SK-N-SH (cell line): ENCODE measurements around the gene GNA14. TPM values are rescaled to one million over a fixed set of nuclear protein-coding genes. Genes with fewer than 3 reads are reported as not detected.
A peak's percentile ranks its signal among the peaks of the same experiment; 100 is the strongest.

Experiments
- CTCF ChIA-PET: fragments of 300-600, 350-600 bp; formaldehyde crosslinking; extraction: SDS; loops from one replicate; lab custom pipeline; 2021; lab: Yijun Ruan, JAX
- POLR2A ChIA-PET: fragments of 350-600 bp; sonication (Branson Sonifier 250); formaldehyde crosslinking; extraction: SDS; loops from one replicate; lab custom pipeline; 2020; ENCODE audit warnings: antibody characterized with exemption, inconsistent platforms; lab: Yijun Ruan, JAX
- DNase-seq: peaks from one replicate; pipeline ENCODE4 v3.0.0; 2012
- H2AFZ ChIP-seq: fragments of 200-600 bp; sonication (generic); 2 replicates; pipeline ENCODE4 v1.8.1; 2016; ENCODE audit warnings: antibody characterized with exemption, mild to moderate bottlenecking, low read depth
- H3F3A ChIP-seq: fragments of 200-600 bp; sonication (generic); replicated peaks from 2 replicates; pipeline ENCODE3; 2016; ENCODE audit warnings: antibody characterized with exemption, mild to moderate bottlenecking; ENCODE audit not compliant: insufficient read depth
- H3K27ac ChIP-seq, 2 experiments: fragments of 200-500 bp in 1 of 2; fragments of 200-600 bp in 1 of 2; sonication (Bioruptor generic) in 1 of 2; sonication (generic), shearing (Covaris generic) in 1 of 2; 2 replicates each; pipeline versions ENCODE4 v1.5.1 to v1.6.1; 2014 to 2016; ENCODE audit warnings: low read depth in 2 of 2, inconsistent platforms in 1 of 2, low read length in 1 of 2, mild to moderate bottlenecking in 1 of 2, mixed read lengths in 1 of 2
- H3K27me3 ChIP-seq: fragments of 200-600 bp; sonication (generic), shearing (Covaris generic); 2 replicates; pipeline ENCODE4 v1.6.1; 2016; ENCODE audit warnings: mixed run types; ENCODE audit not compliant: insufficient read depth
- H3K36me3 ChIP-seq, 2 experiments: fragments of 200-500 bp in 1 of 2; fragments of 200-600 bp in 1 of 2; sonication (Bioruptor generic) in 1 of 2; sonication (generic) in 1 of 2; replicated peaks in 1 of 2; 2 replicates each; pipeline versions ENCODE3 to v1.5.1; 2014 to 2016; ENCODE audit warnings: low read length in 1 of 2, mild to moderate bottlenecking in 1 of 2; ENCODE audit not compliant: insufficient read depth in 2 of 2, control insufficient read depth in 1 of 2
- H3K4me1 ChIP-seq, 2 experiments: fragments of 200-500 bp in 1 of 2; fragments of 200-600 bp in 1 of 2; sonication (Bioruptor generic) in 1 of 2; sonication (generic), shearing (Covaris generic) in 1 of 2; 2 replicates each; pipeline versions ENCODE4 v1.5.1 to v1.6.1; 2014 to 2016; ENCODE audit warnings: low read depth in 1 of 2, low read length in 1 of 2, mixed run types in 1 of 2; ENCODE audit not compliant: insufficient read depth in 2 of 2, control insufficient read depth in 1 of 2
- H3K4me2 ChIP-seq: fragments of 200-600 bp; sonication (generic), shearing (Covaris generic); 2 replicates; pipeline ENCODE4 v1.6.1; 2017; ENCODE audit warnings: mixed run types
- H3K4me3 ChIP-seq, 2 experiments: fragments of 200-500 bp in 1 of 2; fragments of 200-600 bp in 1 of 2; sonication (Bioruptor generic) in 1 of 2; sonication (generic), shearing (Covaris generic) in 1 of 2; 2 replicates each; pipeline versions ENCODE4 v1.5.1 to v1.8.1; 2014 to 2016; ENCODE audit warnings: low read depth in 2 of 2, inconsistent platforms in 1 of 2, low read length in 1 of 2, mild to moderate bottlenecking in 1 of 2, mixed read lengths in 1 of 2, moderate library complexity in 1 of 2
- H3K79me2 ChIP-seq: fragments of 200-600 bp; sonication (generic); 2 replicates; pipeline ENCODE4 v1.8.1; 2017; ENCODE audit warnings: mild to moderate bottlenecking; ENCODE audit not compliant: insufficient read depth
- H3K9ac ChIP-seq: fragments of 200-600 bp; sonication (generic); 2 replicates; pipeline ENCODE4 v1.6.1; 2017; ENCODE audit warnings: mixed run types
- H3K9me2 ChIP-seq: fragments of 200-600 bp; sonication (generic); 2 replicates; pipeline ENCODE4 v1.6.1; 2017; ENCODE audit warnings: mixed run types
- H3K9me3 ChIP-seq: fragments of 200-600 bp; sonication (generic); 2 replicates; pipeline ENCODE4 v1.6.1; 2017; ENCODE audit warnings: mixed run types, mild to moderate bottlenecking, moderate library complexity
- H4K20me1 ChIP-seq: fragments of 200-600 bp; sonication (generic); 2 replicates; pipeline ENCODE4 v1.6.1; 2017; ENCODE audit warnings: mild to moderate bottlenecking, mixed run types; ENCODE audit not compliant: insufficient read depth
- CHD2 ChIP-seq: fragments of 150-350 bp; IDR thresholded peaks from 2 replicates; pipeline ENCODE4 v1.6.1; 2018; ENCODE audit warnings: low read length; ENCODE audit not compliant: partially characterized antibody
- EP300 ChIP-seq, 2 experiments: IDR thresholded peaks; 2 replicates each; pipeline versions ENCODE4 v1.4.0 to v1.6.1; 2012; ENCODE audit warnings: borderline replicate concordance in 1 of 2, low read depth in 1 of 2, low read length in 1 of 2
- FOXJ3 ChIP-seq: sonication (generic); formaldehyde crosslinking; IDR thresholded peaks from 2 replicates; pipeline ENCODE4 v1.5.1; 2020; ENCODE audit warnings: mild to moderate bottlenecking, missing genetic modification reagents
- FOXM1 ChIP-seq: IDR thresholded peaks from 2 replicates; pipeline ENCODE4 v1.4.0; 2012; ENCODE audit warnings: low read depth, mild to moderate bottlenecking
- JUND ChIP-seq: IDR thresholded peaks from 2 replicates; pipeline ENCODE4 v1.4.0; 2012
- NRF1 ChIP-seq: IDR thresholded peaks from 2 replicates; pipeline ENCODE4 v1.6.1; 2012; ENCODE audit warnings: low read depth, mild to moderate bottlenecking, low read length
- RAD21 ChIP-seq: IDR thresholded peaks from 2 replicates; pipeline ENCODE4 v1.6.1; 2012; ENCODE audit warnings: mild to moderate bottlenecking, low read length
- RXRA ChIP-seq: IDR thresholded peaks from 2 replicates; pipeline ENCODE4 v1.4.0; 2012; ENCODE audit warnings: low read depth, mild to moderate bottlenecking, borderline replicate concordance
- SMC3 ChIP-seq: IDR thresholded peaks from 2 replicates; pipeline ENCODE4 v1.6.1; 2012; ENCODE audit warnings: low read depth, low read length, improper control_type of control experiment
- TAF1 ChIP-seq: IDR thresholded peaks from 2 replicates; pipeline ENCODE4 v1.6.1; 2012; ENCODE audit warnings: low read depth, mild to moderate bottlenecking, low read length, moderate library complexity, borderline replicate concordance
- WGBS: methylation state at CpG from one replicate; pipeline ENCODE4 v1.1.6; 2017; ENCODE audit warnings: low lambda C conversion rate; 5-methylcytosine and 5-hydroxymethylcytosine counted together
- polyA plus RNA-seq, 3 experiments: library from polyadenylated mRNA; depleted of rRNA; stranded (reverse); fragments of >200 nt; gene quantifications; 2 replicates each; pipeline ENCODE4 v1.2.3, GENCODE V29; 2012
- TF ChIP-seq, protein P1 (sequence below): IDR thresholded peaks from 2 replicates; pipeline ENCODE4 v1.4.0; 2012; ENCODE audit warnings: low read depth
- TF ChIP-seq, protein P2 (sequence below): fragments of 200-600 bp; sonication (generic); IDR thresholded peaks from 2 replicates; pipeline ENCODE4 v1.6.1; 2017; ENCODE audit warnings: antibody characterized with exemption, mild to moderate bottlenecking, moderate library complexity
- TF ChIP-seq, protein P3 (sequence below): IDR thresholded peaks from 2 replicates; pipeline ENCODE4 v1.4.0; 2012; ENCODE audit warnings: low read depth, borderline replicate concordance

Gene GNA14
- polyA plus RNA-seq, 1 of the 3 experiments (the other 2 are of a cell fraction), result 0.15 TPM

DNA sequence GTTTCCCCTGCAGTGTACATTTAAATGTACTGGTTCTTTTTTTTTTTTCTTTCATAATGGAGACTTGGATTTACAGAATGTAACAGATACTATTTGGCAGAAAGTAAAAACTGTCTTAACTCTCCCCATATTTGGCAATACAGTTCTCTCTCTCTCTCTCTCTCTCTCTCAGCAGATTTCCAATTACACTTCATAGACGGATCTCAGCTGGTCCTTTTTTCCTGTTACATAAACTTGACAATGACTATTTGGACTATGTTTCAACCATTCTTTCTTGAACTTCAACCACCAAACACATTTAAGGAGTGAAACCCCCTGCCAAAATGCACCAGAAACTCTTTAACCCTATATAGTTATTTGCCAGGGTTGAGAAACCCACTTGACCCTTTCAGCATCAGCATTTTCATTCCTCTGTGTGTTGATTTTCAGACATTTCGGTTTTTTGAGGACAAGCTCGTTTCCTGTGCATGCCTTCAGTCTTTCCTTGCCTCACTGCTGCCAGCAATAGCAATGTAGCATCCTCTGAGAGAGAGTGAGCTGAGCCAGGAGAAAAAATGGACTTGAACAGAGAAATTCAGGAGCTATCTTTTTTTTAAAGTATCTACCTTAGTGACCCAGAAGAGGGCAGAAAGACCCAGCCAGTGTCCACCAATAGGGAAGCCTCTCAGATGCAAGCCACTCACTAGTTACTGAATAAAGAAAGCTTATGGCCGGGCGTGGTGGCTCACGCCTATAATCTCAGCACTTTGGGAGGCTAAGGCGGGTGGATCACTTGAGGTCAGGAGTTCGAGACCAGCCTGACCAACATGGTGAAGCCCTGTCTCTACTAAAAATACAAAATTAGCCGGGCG lies 26.0 kb upstream of the GNA14 start:
- Histone ChIP-seq H3K9ac (no peak overlapping the region), H3K4me3 (no peak overlapping the region), H3F3A (no peaks in the 10 kb centered on the region), H3K79me2 (no peaks in the 10 kb centered on the region), H3K9me2 (no peaks in the 10 kb centered on the region), H3K9me3 (no peaks in the 10 kb centered on the region), H3K4me1 (peaks cover 0 to 14% of the 10 kb centered on the region in 2 experiments; a peak in 2 of 4 replicates), H3K4me2 (no peak overlapping the region), H2AFZ (no peak overlapping the region), H3K27me3 (no peaks in the 10 kb centered on the region), H3K36me3 (no peaks in the 10 kb centered on the region), H4K20me1 (no peaks in the 10 kb centered on the region), H3K27ac (no peak overlapping the region; a peak in 1 of 4 replicates)
- TF ChIP-seq RAD21, result 0 out of 2 replicates have a peak, but pooled peaks have one; percentile 4
- TF ChIP-seq NRF1, result no peak
- ChIA-PET POLR2A (no interaction called here), CTCF (interaction anchor here (1.2 kb wide), 1 partner anchor 217 kb away, joined by 3 read pairs; no protein-coding TSS in a partner anchor)
- no peak for DNase-seq
- 90% methylated on average over 10 of the region's 10 CpGs for WGBS

DNA sequence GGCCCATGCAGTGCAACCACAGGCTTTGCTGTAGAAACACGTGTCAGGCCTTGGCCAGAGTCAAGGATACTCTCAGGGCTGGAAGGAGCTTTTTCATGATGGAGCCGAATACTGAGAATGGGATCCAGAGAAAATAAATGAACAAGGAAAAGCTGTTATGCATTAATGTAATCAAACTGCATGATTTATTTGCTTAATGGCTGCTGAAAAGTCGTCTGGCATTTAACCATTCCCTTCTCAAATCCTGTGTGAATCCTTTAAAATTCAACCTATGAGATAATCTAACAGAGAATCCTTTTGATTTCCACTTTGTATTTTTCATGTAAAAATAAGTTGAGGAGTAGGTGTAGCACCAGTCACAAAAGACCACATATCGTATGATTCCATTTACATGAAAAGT lies 24.1 kb upstream of the GNA14 start:
- no peak for DNase-seq
- H3K9ac ChIP-seq, result no peak overlapping the region
- ChIA-PET POLR2A (interaction anchor here (1.0 kb wide), 1 partner anchor 225 kb away, joined by 3 read pairs; no protein-coding TSS in a partner anchor), CTCF (no interaction called here)
- H4K20me1 ChIP-seq, result no peaks in the 10 kb centered on the region
- H3K4me1 ChIP-seq, result peaks cover 0 to 14% of the 10 kb centered on the region in 2 experiments; a peak in 2 of 4 replicates
- TF ChIP-seq SMC3, result no peak
- TF ChIP-seq JUND, result no peak
- TF ChIP-seq RXRA, result no peak
- 0 out of 4 replicates have a peak, but pooled peaks of 1 of the 2 experiments have one; percentile 13 for TF ChIP-seq EP300 (IDR thresholded peaks at IDR 0.05; ENCODE audit: borderline replicate concordance in 1 of 2, low read depth in 1 of 2, low read length in 1 of 2)
- TF ChIP-seq TAF1, result no peak
- TF ChIP-seq, protein P1, sequence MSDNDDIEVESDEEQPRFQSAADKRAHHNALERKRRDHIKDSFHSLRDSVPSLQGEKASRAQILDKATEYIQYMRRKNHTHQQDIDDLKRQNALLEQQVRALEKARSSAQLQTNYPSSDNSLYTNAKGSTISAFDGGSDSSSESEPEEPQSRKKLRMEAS, result no peak
- TF ChIP-seq, protein P2, sequence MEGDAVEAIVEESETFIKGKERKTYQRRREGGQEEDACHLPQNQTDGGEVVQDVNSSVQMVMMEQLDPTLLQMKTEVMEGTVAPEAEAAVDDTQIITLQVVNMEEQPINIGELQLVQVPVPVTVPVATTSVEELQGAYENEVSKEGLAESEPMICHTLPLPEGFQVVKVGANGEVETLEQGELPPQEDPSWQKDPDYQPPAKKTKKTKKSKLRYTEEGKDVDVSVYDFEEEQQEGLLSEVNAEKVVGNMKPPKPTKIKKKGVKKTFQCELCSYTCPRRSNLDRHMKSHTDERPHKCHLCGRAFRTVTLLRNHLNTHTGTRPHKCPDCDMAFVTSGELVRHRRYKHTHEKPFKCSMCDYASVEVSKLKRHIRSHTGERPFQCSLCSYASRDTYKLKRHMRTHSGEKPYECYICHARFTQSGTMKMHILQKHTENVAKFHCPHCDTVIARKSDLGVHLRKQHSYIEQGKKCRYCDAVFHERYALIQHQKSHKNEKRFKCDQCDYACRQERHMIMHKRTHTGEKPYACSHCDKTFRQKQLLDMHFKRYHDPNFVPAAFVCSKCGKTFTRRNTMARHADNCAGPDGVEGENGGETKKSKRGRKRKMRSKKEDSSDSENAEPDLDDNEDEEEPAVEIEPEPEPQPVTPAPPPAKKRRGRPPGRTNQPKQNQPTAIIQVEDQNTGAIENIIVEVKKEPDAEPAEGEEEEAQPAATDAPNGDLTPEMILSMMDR, result no peak
- no peak for TF ChIP-seq FOXJ3 (CRISPR knock-in tag)
- TF ChIP-seq, protein P3, sequence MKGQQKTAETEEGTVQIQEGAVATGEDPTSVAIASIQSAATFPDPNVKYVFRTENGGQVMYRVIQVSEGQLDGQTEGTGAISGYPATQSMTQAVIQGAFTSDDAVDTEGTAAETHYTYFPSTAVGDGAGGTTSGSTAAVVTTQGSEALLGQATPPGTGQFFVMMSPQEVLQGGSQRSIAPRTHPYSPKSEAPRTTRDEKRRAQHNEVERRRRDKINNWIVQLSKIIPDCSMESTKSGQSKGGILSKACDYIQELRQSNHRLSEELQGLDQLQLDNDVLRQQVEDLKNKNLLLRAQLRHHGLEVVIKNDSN, result no peak
- TF ChIP-seq RAD21, result 0 out of 2 replicates have a peak, but pooled peaks have one; percentile 6
- TF ChIP-seq CHD2, result no peak
- TF ChIP-seq FOXM1, result no peak
- no peaks in the 10 kb centered on the region for H3K9me3 ChIP-seq
- H3K79me2 ChIP-seq, result no peaks in the 10 kb centered on the region
- 70% methylated on average over 4 of the region's 4 CpGs for WGBS
- H3K27ac ChIP-seq, result peak overlapping the region in 1 of 2 experiments; percentile 87; a peak in 2 of 4 replicates
- H3K4me3 ChIP-seq, result no peak overlapping the region
- no peaks in the 10 kb centered on the region for H3K27me3 ChIP-seq
- H3F3A ChIP-seq, result no peaks in the 10 kb centered on the region
- no peak overlapping the region for H2AFZ ChIP-seq
- H3K9me2 ChIP-seq, result no peaks in the 10 kb centered on the region
- H3K36me3 ChIP-seq, result no peaks in the 10 kb centered on the region
- H3K4me2 ChIP-seq, result no peak overlapping the region
